Measurements from ENCODE around the gene CAMK1D. TPM values are rescaled to one million over a fixed set of nuclear protein-coding genes. Genes with fewer than 3 reads are reported as not detected.

Gene CAMK1D
- total RNA-seq, 4 donors from 2014 or later = 5.6 to 23.9 (median 7.4) TPM

GRCh38 chr10:12874501-12874900, 525.2 kb downstream of the CAMK1D start:
- no peaks in the 10 kb centered on the region for H3K9me3 ChIP-seq
- no peaks in the 10 kb centered on the region for H3K36me3 ChIP-seq
- no peak for DNase-seq
- H3K4me3 ChIP-seq = no peak overlapping the region
- H3K27ac ChIP-seq = no peak overlapping the region
- TF ChIP-seq CTCF (IDR thresholded peaks at IDR 0.05) = no peak
- TF ChIP-seq POLR2A (IDR thresholded peaks at IDR 0.05) = no peak
- no peaks in the 10 kb centered on the region for H3K4me1 ChIP-seq
- no peaks in the 10 kb centered on the region for H3K27me3 ChIP-seq

GRCh38 chr10:12875100-12875499, 525.8 kb downstream of the CAMK1D start:
- no peak for TF ChIP-seq CTCF (IDR thresholded peaks at IDR 0.05)
- TF ChIP-seq POLR2A (IDR thresholded peaks at IDR 0.05) = no peak
- H3K4me1 ChIP-seq = no peaks in the 10 kb centered on the region
- H3K36me3 ChIP-seq = no peaks in the 10 kb centered on the region
- DNase-seq = no peak
- no peak overlapping the region for H3K27ac ChIP-seq
- no peaks in the 10 kb centered on the region for H3K9me3 ChIP-seq
- H3K4me3 ChIP-seq = no peak overlapping the region
- H3K27me3 ChIP-seq = no peaks in the 10 kb centered on the region

- no peaks in the 10 kb centered on the region for H3K27me3 ChIP-seq
- H3K4me3 ChIP-seq = no peak overlapping the region
- peak overlapping the region in 1 of 4 donors; percentile 13 for H3K27ac ChIP-seq
- TF ChIP-seq CTCF (IDR thresholded peaks at IDR 0.05) (no peak), POLR2A (IDR thresholded peaks at IDR 0.05) (no peak)
- H3K9me3 ChIP-seq = no peaks in the 10 kb centered on the region
- no peak for DNase-seq
- H3K4me1 ChIP-seq = no peaks in the 10 kb centered on the region
- H3K36me3 ChIP-seq = no peaks in the 10 kb centered on the region
These were observed 526.9 kb downstream of the CAMK1D start for GRCh38 chr10:12876266-12876665.

- DNase-seq = no peak
- Histone ChIP-seq H3K27ac (no peak overlapping the region), H3K4me1 (no peaks in the 10 kb centered on the region), H3K4me3 (no peak overlapping the region), H3K36me3 (no peaks in the 10 kb centered on the region), H3K27me3 (no peaks in the 10 kb centered on the region), H3K9me3 (no peaks in the 10 kb centered on the region)
- TF ChIP-seq POLR2A (IDR thresholded peaks at IDR 0.05) = no peak
- no peak for TF ChIP-seq CTCF (IDR thresholded peaks at IDR 0.05)
These were observed 527.8 kb downstream of the CAMK1D start for GRCh38 chr10:12877150-12877549.

- no peak for TF ChIP-seq POLR2A (IDR thresholded peaks at IDR 0.05)
- Histone ChIP-seq H3K4me3 (no peak overlapping the region), H3K36me3 (no peaks in the 10 kb centered on the region), H3K9me3 (no peaks in the 10 kb centered on the region), H3K4me1 (no peaks in the 10 kb centered on the region), H3K27me3 (no peaks in the 10 kb centered on the region), H3K27ac (no peak overlapping the region)
- no peak for DNase-seq
These were observed 531.1 kb downstream of the CAMK1D start for GRCh38 chr10:12880423-12880822.

- no peak for DNase-seq
- Histone ChIP-seq H3K4me3 (no peak overlapping the region), H3K36me3 (no peaks in the 10 kb centered on the region), H3K4me1 (no peaks in the 10 kb centered on the region), H3K27ac (no peak overlapping the region), H3K27me3 (no peaks in the 10 kb centered on the region), H3K9me3 (no peaks in the 10 kb centered on the region)
- TF ChIP-seq CTCF (IDR thresholded peaks at IDR 0.05) = no peak
- TF ChIP-seq POLR2A (IDR thresholded peaks at IDR 0.05) = no peak
These were observed 535.5 kb downstream of the CAMK1D start for GRCh38 chr10:12884851-12885250.

Small RNA genes lying within 50 kb of the gene (small RNA-seq; reads per million reads assigned to genes)
- gene MIR4480 (0 reads per million in 2 donors), gene MIR548Q (0 reads per million in 2 donors), gene RF00279 (0 reads per million in 2 donors), gene RN7SL198P (0 reads per million in 2 donors), gene RNU6ATAC39P (0 reads per million in 2 donors)

Other genes starting within 250 kb of the CAMK1D start
- 1 to 10 TPM; 1.4 to 8.3 (median 5.2) TPM for gene SEC61A2, start 219.9 kb upstream of the CAMK1D start, total RNA-seq
- 10 to 100 TPM; 24.0 to 51.1 (median 45.8) TPM for gene NUDT5, start 153.7 kb upstream of the CAMK1D start, total RNA-seq
- gene CDC123, start 153.4 kb upstream of the CAMK1D start, total RNA-seq = 10 to 100 TPM; 52.0 to 77.4 (median 62.0) TPM